NB4 (cell line): ENCODE measurements around the gene FMNL2.

Experiments used
- DNase-seq: peaks from one replicate; pipeline ENCODE4 v3.0.0; 2010; ENCODE audit warnings: low read depth
- H3K4me3 ChIP-seq: one replicate; pipeline ENCODE4 v1.5.1; 2011; ENCODE audit warnings: mild to moderate bottlenecking, low read depth, low read length, moderate library complexity
- CTCF ChIP-seq: IDR thresholded peaks from one replicate; pipeline ENCODE4 v1.5.1; 2012; ENCODE audit warnings: low read depth, low read length
- MAX ChIP-seq: IDR thresholded peaks from 2 replicates; pipeline ENCODE4 v1.6.1; 2011; ENCODE audit warnings: low read depth, low read length
- MYC ChIP-seq: IDR thresholded peaks from 2 replicates; pipeline ENCODE4 v1.6.1; 2011; ENCODE audit warnings: low read depth, low read length
- POLR2A ChIP-seq: IDR thresholded peaks from 2 replicates; pipeline ENCODE4 v1.6.1; 2011; ENCODE audit warnings: mild to moderate bottlenecking; ENCODE audit not compliant: insufficient read length; ENCODE audit errors: extremely low read depth

Gene FMNL2

DNA sequence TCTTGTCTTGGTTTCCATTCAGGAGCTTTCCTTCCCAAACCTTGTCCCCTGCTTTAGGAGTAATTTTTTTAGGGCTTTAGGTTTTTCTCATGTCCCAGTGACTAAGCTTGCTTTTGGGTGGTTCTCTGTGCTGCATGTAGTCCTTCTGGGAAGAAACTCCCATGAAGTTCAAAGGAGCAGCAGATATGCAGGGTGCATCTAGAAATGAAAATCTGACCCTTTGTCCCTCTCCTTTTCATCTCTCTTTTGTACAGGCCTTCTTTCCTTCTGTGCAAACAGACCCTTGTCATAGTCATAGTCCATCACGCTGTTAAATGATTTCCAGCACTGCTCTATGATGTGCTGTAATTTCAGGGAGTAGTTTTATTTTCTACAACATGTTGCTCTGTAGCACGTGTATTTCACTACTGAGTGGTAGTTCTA is 20.4 kb downstream of the FMNL2 start:
- no peak for TF ChIP-seq CTCF
- TF ChIP-seq MYC: no peak
- no peak for TF ChIP-seq MAX
- no peak for TF ChIP-seq POLR2A
- no peak overlapping the region for H3K4me3 ChIP-seq
- no peak for DNase-seq

DNA sequence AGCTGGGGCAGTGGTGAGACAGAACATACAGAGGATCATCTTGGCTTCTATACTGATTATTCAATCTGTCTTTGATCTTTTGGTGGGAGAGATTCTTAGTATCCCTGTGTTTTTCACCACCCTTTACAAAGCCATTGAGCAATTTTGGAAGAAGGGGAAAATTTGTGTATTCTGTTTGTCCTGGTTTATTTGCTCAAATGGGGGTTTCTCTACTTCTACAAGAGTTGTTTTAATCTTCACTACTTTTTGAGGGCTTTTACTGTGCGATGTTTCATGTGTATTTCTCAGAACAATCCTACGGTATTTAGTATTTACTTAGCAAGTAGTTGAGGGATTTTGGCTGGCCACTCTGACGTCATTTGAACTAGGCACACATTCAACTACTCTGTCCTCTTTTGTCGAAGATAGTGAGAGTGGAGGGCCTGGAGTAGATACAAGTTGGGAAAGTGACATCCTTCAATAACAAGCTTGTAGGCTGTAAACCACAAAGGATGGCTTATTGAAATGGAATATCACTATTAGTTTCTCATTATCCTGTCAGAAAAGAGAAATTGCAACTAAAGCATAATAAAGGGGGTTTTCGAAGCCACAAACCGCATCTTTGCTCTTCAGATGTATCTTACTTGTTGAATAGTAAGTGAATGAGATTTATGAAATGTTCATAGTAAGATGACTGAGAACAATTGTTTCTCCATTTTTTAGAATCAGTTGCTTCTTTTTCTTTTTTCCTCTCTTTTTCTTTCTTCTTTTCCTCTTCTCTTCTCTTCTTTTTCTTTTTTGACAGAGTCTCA is 24.8 kb downstream of the FMNL2 start:
- no peak for DNase-seq
- TF ChIP-seq POLR2A (no peak), CTCF (no peak), MAX (no peak), MYC (no peak)
- H3K4me3 ChIP-seq: no peak overlapping the region

GRCh38 chr2:152363936-152364335 is 29.0 kb downstream of the FMNL2 start:
- DNase-seq: peak; percentile 40
- TF ChIP-seq MYC (no peak), MAX (no peak), POLR2A (no peak), CTCF (no peak)

GRCh38 chr2:152367547-152368390 is 32.8 kb downstream of the FMNL2 start:
- DNase-seq: no peak
- TF ChIP-seq MYC (no peak), POLR2A (no peak), MAX (no peak), CTCF (no peak)
- no peak overlapping the region for H3K4me3 ChIP-seq

More at GRCh38 chr2:152363936-152364335, 29.0 kb downstream of the FMNL2 start:
- no peak overlapping the region for H3K4me3 ChIP-seq

DNA sequence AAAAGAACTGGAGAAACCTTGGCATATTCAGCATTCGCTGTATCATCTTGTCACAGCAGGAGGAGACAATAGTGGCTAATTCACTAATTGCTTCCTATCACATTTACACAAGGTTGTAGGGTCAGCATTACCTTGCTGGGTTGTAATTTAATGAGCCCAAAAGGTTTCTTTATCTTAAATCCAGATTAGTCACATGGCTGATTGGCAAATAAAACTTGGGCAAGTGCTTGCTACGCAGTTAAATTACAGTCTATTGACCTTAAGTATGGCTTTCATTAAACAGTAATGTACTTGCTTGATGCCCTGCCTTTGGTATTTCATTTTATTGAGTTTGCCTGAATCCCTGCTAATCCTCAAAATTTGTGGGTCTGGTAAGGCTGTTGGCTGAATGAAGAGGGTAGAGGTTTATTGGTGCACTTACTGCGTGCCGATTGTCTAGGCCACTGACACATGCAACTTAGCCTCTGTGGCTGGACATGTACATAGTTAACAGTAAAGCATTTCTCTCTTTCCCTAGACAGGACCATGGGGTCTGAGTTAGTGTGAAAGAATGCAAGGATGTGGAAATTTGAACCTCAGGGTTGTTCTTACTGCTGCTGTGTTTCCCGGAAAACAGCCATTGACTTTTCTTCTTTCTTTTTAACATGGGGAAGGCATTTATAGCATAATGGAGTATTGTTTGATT is 34.3 kb downstream of the FMNL2 start:
- DNase-seq: no peak
- TF ChIP-seq CTCF: no peak
- TF ChIP-seq MAX: no peak
- TF ChIP-seq POLR2A: no peak
- TF ChIP-seq MYC: no peak
- H3K4me3 ChIP-seq: no peak overlapping the region
